ENCODE data around the gene DLGAP1.

DNA sequence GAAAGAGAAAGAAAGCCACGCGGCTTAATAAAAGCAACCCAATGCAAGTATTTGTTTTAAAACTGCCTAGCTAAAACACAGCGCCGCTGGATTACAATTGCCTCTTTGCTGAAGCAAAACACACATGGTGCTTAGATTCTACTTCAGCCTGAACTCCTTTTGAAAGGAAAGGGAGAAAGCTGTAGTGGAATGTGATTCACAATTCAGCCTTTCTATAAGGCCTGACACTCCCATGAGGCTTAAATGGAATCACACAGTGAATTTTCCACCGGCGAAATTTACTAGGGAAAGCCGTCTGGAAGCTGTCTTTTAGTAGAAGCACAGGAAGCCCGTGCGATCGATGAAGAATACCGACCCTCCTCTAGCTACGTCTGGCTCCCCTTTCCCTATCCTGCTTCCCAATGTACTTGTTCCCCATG lies 348.0 kb downstream of the DLGAP1 start:
- TF ChIP-seq, protein P1, sequence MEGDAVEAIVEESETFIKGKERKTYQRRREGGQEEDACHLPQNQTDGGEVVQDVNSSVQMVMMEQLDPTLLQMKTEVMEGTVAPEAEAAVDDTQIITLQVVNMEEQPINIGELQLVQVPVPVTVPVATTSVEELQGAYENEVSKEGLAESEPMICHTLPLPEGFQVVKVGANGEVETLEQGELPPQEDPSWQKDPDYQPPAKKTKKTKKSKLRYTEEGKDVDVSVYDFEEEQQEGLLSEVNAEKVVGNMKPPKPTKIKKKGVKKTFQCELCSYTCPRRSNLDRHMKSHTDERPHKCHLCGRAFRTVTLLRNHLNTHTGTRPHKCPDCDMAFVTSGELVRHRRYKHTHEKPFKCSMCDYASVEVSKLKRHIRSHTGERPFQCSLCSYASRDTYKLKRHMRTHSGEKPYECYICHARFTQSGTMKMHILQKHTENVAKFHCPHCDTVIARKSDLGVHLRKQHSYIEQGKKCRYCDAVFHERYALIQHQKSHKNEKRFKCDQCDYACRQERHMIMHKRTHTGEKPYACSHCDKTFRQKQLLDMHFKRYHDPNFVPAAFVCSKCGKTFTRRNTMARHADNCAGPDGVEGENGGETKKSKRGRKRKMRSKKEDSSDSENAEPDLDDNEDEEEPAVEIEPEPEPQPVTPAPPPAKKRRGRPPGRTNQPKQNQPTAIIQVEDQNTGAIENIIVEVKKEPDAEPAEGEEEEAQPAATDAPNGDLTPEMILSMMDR (IDR thresholded peaks at IDR 0.05; ENCODE audit: insufficient read depth, low read length, poor library complexity, severe bottlenecking): no peak
- no peak for TF ChIP-seq EZH2phosphoT487 (conservative IDR thresholded peaks at IDR 0.05; ENCODE audit: low read length)
